GM12865 (cell line): ENCODE results near the gene TBKBP1.

ENCODE experiments used
- DNase-seq: peaks from one replicate; pipeline ENCODE4 v3.0.0; 2010; ENCODE audit warnings: low read depth
- H3K4me3 ChIP-seq: 2 replicates; pipeline ENCODE4 v1.5.1; 2011; ENCODE audit warnings: mild to moderate bottlenecking, low read depth, low read length, control low read depth
- CTCF ChIP-seq: IDR thresholded peaks from 2 replicates; pipeline ENCODE4 v1.5.1; 2011; ENCODE audit warnings: low read length, control low read depth, low read depth, inconsistent platforms; ENCODE audit not compliant: insufficient read depth; ENCODE audit errors: missing control alignments

The TBKBP1 gene

GRCh38 chr17:47745037-47745380 is 51.0 kb downstream of the TBKBP1 start:
- no peak overlapping the region for H3K4me3 ChIP-seq
- no peak for DNase-seq
- TF ChIP-seq CTCF: no peak

GRCh38 chr17:47751471-47751870 is 57.5 kb downstream of the TBKBP1 start:
- no peak for TF ChIP-seq CTCF
- H3K4me3 ChIP-seq: no peak overlapping the region
- DNase-seq: no peak

GRCh38 chr17:47757386-47757785 is 63.4 kb downstream of the TBKBP1 start:
- no peak for DNase-seq
- no peak overlapping the region for H3K4me3 ChIP-seq
- no peak for TF ChIP-seq CTCF

GRCh38 chr17:47760409-47761140 is 66.6 kb downstream of the TBKBP1 start:
- no peak overlapping the region for H3K4me3 ChIP-seq
- DNase-seq: no peak
- no peak for TF ChIP-seq CTCF
